ENCODE results near the gene PLEKHD1. TPM values are rescaled to one million over a fixed set of nuclear protein-coding genes. Genes with fewer than 3 reads are reported as not detected.

Gene PLEKHD1
- total RNA-seq, 1 experiment from 2014 or later, result 1.0 TPM

- ATAC-seq (no peak; the same call in 1 of the 2 replicates), DNase-seq (ENCODE audit: low spot score) (no peak)
- no peak overlapping the region for H3K4me3 Mint-ChIP-seq
- no peaks in the 10 kb centered on the region for H3K36me3 Mint-ChIP-seq
- no peak overlapping the region for H3K27ac Mint-ChIP-seq
- H3K27me3 Mint-ChIP-seq (ENCODE audit: low read depth), result no peaks in the 10 kb centered on the region
- H3K9me3 Mint-ChIP-seq, result peaks cover 7% of the 10 kb centered on the region
- POLR2A ChIA-PET, result no interaction called here
- CTCF ChIA-PET, result interaction anchor here (1.4 to 2.9 kb wide), 3 partner anchors 13 to 230 kb away, joined by 6 to 16 read pairs (median 10); no protein-coding TSS in a partner anchor
- no peaks in the 10 kb centered on the region for H3K4me1 Mint-ChIP-seq
- no peak for TF ChIP-seq CREB1 (CRISPR knock-in tag; IDR thresholded peaks at IDR 0.05)
- no peak for TF ChIP-seq ZNF232 (CRISPR knock-in tag; IDR thresholded peaks at IDR 0.05)
- TF ChIP-seq NR2C2 (CRISPR knock-in tag; IDR thresholded peaks at IDR 0.05), result no peak
- no peak for TF ChIP-seq CBFB (CRISPR knock-in tag; IDR thresholded peaks at IDR 0.05; ENCODE audit: low read depth)
- no peak for TF ChIP-seq FOXP4 (CRISPR knock-in tag; IDR thresholded peaks at IDR 0.05)
- no peak for TF ChIP-seq CTCF (IDR thresholded peaks at IDR 0.05)
Measured at GRCh38 chr14:69473260-69473659, 11.3 kb upstream of the PLEKHD1 start.

GRCh38 chr14:69473946-69474345 lies 10.6 kb upstream of the PLEKHD1 start:
- ATAC-seq (no peak), DNase-seq (ENCODE audit: low spot score) (no peak)
- H3K4me3 Mint-ChIP-seq, result no peak overlapping the region
- peaks cover 14% of the 10 kb centered on the region for H3K9me3 Mint-ChIP-seq
- POLR2A ChIA-PET, result no interaction called here
- H3K36me3 Mint-ChIP-seq, result no peaks in the 10 kb centered on the region
- no peak overlapping the region for H3K27ac Mint-ChIP-seq
- H3K27me3 Mint-ChIP-seq (ENCODE audit: low read depth), result peaks cover 3% of the 10 kb centered on the region; the same call in 1 of the 2 replicates
- CTCF ChIA-PET, result interaction anchor here (1.4 to 2.9 kb wide), 8 partner anchors 9 to 231 kb away, joined by 4 to 27 read pairs (median 13); partner anchors contain the start of gene PLEKHD1
- no peaks in the 10 kb centered on the region for H3K4me1 Mint-ChIP-seq
- no peak for TF ChIP-seq USF1 (CRISPR knock-in tag; IDR thresholded peaks at IDR 0.05)
- TF ChIP-seq JUN (CRISPR knock-in tag; IDR thresholded peaks at IDR 0.05), result no peak
- no peak for TF ChIP-seq HMGA2 (CRISPR knock-in tag; IDR thresholded peaks at IDR 0.05)
- TF ChIP-seq KAT7 (CRISPR knock-in tag; IDR thresholded peaks at IDR 0.05; ENCODE audit: borderline replicate concordance), result no peak
- no peak for TF ChIP-seq GABPB1 (CRISPR knock-in tag; IDR thresholded peaks at IDR 0.05)
- TF ChIP-seq ZNF263 (CRISPR knock-in tag; IDR thresholded peaks at IDR 0.05; ENCODE audit: low read depth), result no peak
- no peak for TF ChIP-seq ZNF138 (CRISPR knock-in tag; conservative IDR thresholded peaks at IDR 0.05)
- TF ChIP-seq AFF4 (CRISPR knock-in tag; IDR thresholded peaks at IDR 0.05; ENCODE audit: borderline replicate concordance), result no peak
- TF ChIP-seq TCF7 (CRISPR knock-in tag; IDR thresholded peaks at IDR 0.05; ENCODE audit: low read depth), result no peak
- no peak for TF ChIP-seq NFYB (CRISPR knock-in tag; conservative IDR thresholded peaks at IDR 0.05; ENCODE audit: low read depth)
- no peak for TF ChIP-seq FOXJ3 (CRISPR knock-in tag; IDR thresholded peaks at IDR 0.05; ENCODE audit: borderline replicate concordance)
- TF ChIP-seq USF2 (CRISPR knock-in tag; IDR thresholded peaks at IDR 0.05), result no peak
- TF ChIP-seq FOXK1 (CRISPR knock-in tag; IDR thresholded peaks at IDR 0.05), result no peak
- no peak for TF ChIP-seq SP1 (CRISPR knock-in tag; conservative IDR thresholded peaks at IDR 0.05)
- TF ChIP-seq CREB1 (CRISPR knock-in tag; IDR thresholded peaks at IDR 0.05), result no peak
- no peak for TF ChIP-seq TEAD4 (CRISPR knock-in tag; IDR thresholded peaks at IDR 0.05)
